GM18505 (cell line): ENCODE measurements around the gene SP140.

Source experiments
- ATAC-seq: cut with Tn5 transposase; IDR thresholded peaks from one replicate; pipeline ENCODE4 v1.9.1; 2021; ENCODE audit not compliant: unreplicated experiment
- POLR2A ChIP-seq: IDR thresholded peaks from 4 replicates; pipeline ENCODE4 v1.6.1; 2011; ENCODE audit warnings: borderline replicate concordance; ENCODE audit not compliant: insufficient read depth, insufficient read length; ENCODE audit errors: extremely low read depth

Gene SP140

GRCh38 chr2:230225486-230225885 is at the start of gene SP140:
SP140 (plus strand) TSS chr2:230225736; CDS start chr2:230225845, 109 bp downstream.
- peak; percentile 67 for ATAC-seq
- TF ChIP-seq POLR2A = peak; percentile 83

GRCh38 chr2:230176996-230177395 is 48.5 kb upstream of the SP140 start:
- TF ChIP-seq POLR2A = no peak
- ATAC-seq = no peak

DNA sequence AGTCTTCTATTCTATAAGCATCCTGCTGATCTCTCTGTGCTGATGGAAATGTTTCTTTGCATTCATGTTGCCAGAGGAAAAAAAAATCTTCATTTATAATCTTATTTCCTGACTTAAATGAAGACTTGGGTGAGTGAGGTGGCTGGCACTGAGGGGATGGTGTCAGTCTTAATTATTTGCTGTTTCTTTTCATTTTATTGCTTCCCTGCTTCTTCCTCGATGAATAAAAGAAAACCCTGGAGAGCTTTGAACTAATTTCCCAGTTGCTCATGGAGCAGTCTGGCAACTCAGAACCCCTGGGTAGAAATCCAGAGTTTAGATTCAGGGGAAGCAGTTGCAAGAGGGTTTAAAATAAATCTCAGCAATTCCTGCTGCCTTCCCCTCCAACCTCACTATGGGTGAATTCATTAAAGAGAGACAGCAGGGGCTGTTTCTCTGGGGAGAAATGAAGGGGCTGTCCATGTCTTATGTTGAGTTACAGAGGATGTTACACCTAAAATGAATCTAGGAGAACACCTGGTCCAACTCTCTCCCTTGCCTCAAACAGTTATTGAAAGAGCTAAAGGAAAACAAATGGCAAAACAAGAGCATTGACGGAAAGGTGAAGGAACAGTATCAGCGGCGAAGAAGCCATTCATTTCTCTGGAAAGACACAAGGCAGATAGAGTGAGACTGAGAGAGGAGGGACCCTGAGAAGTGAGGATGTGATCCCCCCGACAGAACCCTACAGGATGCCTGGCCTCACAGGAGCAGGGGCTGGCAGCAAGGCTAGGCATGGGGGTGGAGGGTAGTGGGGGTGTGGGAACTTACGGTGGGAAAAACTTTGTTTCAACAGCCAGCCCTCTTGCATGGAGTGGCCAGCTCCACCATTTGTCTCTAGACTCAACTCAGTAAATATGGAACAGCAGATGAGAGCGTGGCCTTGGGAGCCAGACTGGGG is 46.7 kb upstream of the SP140 start:
- no peak for ATAC-seq
- TF ChIP-seq POLR2A = no peak

DNA sequence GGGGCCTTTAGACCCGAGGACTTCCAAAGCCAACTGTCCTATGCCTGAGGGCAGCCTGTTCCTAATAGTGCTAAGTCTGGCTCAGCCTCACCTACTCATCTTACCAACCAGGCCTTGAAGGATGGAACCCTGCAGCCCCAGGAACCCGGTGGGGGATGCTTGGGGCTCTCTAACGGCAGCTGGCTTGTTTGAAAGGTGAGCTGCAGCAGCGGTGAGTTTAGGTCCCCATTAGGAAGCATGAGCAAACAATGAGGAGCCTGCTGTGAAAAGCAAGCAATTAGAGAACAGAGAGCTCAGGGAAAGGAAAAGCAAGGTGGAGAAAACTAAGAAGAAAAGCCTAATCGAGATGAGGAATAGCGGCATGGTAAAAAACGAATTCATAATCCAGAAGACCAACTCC is 45.6 kb upstream of the SP140 start:
- no peak for ATAC-seq
- no peak for TF ChIP-seq POLR2A

GRCh38 chr2:230181195-230181594 is 44.3 kb upstream of the SP140 start:
- no peak for TF ChIP-seq POLR2A
- ATAC-seq = no peak

DNA sequence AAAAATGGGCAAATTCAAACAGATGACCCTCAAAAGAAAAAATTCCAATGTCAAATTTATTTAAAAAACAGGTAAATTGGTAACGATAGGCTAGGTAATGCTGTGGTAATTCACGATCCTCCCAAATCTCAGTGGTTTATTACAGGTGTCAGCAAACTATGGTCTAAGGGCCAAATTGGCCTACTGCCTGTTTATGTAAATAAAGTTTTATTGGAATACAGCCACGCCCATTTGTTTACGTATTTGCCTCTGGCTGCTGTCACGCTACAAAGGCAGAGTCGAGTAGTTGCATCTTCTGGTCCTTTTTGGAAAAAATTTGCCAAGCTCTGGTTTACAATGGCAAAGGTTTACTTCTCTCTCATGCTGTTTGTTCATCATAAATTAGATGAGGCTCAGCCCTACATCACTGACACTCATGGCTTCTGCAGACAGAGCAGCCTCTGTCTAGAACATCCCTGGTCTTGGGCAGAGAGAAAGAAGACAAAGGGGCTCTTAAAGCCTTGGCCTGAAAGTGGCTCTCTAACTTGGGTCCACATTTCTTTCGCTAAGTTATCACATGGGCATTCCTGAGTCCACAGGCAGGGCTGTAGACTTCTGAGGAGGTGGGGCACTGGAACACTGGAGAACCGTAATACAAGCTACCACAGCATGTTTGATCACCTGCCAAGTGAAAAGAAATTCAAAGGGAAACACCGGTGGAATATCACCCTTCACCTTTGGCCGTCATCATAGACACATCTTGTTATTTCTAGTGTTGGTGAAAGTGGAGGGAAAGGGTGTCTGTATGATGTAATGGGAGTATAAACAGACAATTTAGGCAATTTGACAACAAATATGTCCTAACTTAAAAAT is 40.6 kb upstream of the SP140 start:
- no peak for TF ChIP-seq POLR2A
- no peak for ATAC-seq

DNA sequence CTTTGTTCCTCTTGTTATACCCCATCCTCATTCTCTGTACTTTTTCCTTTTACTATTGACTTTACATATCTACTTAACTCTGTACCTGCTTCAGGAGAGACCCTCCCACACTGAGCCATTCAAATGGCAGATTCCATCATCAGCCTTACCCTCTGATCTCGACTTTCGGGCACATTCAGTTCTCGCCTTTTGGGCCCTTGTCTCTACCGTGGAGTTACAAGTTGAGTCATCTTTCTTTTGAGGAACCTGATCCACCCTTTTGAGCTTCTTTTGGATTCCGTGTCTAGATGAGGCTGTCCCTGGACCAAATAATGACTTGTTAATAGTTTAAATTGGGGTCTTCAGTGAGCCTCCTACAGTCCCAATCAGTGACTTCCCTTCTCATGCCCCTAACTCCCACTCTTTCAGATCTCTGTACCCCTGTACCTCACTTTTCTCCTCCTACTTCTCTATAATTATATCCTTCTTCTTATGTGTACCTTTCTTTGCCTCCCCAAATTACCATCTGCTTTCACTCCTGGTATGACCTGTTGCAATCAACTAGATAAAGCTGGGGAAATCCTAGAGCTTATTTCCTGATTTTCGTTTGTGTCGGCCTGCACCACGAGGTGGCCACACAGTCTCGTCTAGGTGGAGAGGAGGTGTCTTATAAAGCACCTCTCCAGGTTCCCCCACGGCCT is 23.0 kb upstream of the SP140 start:
- ATAC-seq = no peak
- no peak for TF ChIP-seq POLR2A

- no peak for ATAC-seq
- TF ChIP-seq POLR2A = no peak
These were observed 22.3 kb upstream of the SP140 start for GRCh38 chr2:230203110-230203676.

DNA sequence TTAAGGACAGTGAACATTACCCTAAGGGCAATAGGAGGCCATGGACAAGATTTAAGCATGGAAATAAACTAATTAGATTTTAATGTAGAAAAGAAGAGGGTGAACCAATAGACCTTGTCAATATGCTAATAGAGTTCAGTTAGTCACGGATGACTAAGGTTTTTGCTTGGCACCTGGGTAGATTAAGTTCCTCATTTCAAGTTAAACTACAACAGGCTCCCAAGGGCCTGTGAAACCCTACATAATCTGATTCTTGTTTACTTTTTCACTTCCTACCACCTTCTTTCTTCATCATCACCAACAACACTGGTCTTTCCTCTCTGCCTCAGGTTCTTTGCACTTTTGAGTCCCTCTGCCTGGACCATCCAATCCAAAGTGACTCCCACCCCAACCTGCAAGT is 20.5 kb upstream of the SP140 start:
- ATAC-seq = no peak
- TF ChIP-seq POLR2A = no peak

DNA sequence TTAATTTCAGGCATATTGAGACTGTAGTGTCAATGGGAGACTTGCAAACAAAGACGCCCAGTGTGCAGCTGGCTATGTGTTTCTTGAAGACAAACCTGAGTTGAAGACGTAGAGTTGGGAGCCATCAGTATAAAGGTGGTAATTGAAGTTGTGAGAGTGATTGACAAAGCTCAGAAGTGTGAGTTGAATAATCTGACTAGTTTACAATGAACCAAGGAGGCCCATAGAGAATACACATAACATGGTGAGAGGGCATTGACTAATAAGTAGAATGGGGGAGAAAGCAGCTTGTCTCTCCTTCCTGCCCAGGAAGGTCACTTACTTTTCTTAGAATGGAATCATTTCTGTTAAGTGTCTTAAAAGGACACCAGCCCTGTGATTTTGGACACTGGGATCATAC is 19.8 kb upstream of the SP140 start:
- TF ChIP-seq POLR2A = no peak
- no peak for ATAC-seq

DNA sequence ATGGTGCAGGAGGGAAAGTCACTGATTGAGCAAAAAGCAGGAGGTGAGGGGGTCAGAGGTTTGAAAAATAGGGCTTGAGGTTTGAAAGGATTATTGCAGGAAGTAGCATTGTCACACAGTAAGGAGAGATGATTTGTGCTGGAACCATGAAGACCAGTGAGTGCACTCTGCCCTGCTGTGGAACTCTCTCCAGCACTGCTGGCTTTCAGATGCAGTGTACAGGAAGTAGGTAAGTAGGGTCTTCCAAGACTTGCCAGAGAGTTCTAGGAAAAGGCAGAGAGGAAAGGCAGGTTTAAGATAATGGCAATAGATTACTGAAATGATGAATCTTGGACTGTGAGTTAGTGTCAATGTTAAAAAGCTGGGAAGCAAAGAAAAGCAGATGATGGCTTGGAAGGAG is 17.0 kb upstream of the SP140 start:
- no peak for TF ChIP-seq POLR2A
- ATAC-seq = no peak

DNA sequence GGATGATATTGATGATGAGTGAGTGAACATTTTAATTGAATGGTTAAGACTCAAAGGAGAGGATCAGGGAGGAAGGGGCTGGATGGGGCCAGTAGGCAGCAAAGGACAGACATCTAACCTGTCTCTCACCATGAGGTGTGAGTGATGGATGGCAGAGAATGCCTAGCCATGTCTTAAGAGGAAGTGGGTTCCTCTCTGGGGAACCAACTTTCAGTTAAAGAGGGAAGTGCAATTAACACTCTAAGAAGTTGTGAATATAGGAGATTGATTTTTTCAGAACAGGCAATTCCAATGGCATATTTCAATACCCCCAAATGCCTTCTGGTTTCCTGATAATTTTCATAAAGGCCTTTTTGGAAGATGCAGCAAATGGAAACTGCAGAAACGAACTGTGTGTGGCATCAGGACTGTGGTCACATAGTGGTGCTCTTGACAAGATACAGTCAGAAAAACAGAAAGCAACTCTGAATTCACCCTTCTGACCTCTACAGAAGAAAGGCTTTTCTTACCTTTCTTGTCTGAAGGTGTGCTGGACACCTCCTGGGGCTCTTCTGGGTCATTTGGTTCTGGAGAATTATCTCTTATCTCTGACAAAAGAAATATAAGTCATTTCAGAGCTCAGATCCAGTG is 16.0 kb upstream of the SP140 start:
- no peak for TF ChIP-seq POLR2A

More for the DNA sequence above, 16.0 kb upstream of the SP140 start:
- ATAC-seq = peak; percentile 46
